Lung (tissue), 12 donors: ENCODE measurements around the gene ITGB3. TPM values are rescaled to one million over a fixed set of nuclear protein-coding genes. Genes with fewer than 3 reads are reported as not detected.

ENCODE experiments used
- ATAC-seq: fragments of 200-7000 bp; cut with Tn5 transposase; one replicate; pipeline ENCODE4 v1.9.1; 2020; ENCODE audit warnings: moderate number of reproducible peaks; ENCODE audit not compliant: insufficient read depth, low FRiP score
- DNase-seq, 3 donors: peaks; one replicate each; pipeline ENCODE4 v3.0.0-alpha.2; 2013 to 2017
- H3K27ac ChIP-seq, 2 donors: one replicate each; pipeline ENCODE4 v1.5.1; 2013; ENCODE audit warnings: mild to moderate bottlenecking in 2 of 2, moderate library complexity in 2 of 2, control low read depth in 1 of 2, inconsistent platforms in 1 of 2, low read depth in 1 of 2, low read length in 1 of 2
- H3K27me3 ChIP-seq, 3 donors: one replicate each; pipeline ENCODE4 v1.5.1; 2013; ENCODE audit warnings: low read length in 2 of 3; ENCODE audit not compliant: control insufficient read depth in 3 of 3, insufficient read depth in 3 of 3
- H3K36me3 ChIP-seq, 4 donors: one replicate each; pipeline ENCODE4 v1.5.1; 2013; ENCODE audit warnings: low read length in 4 of 4, mild to moderate bottlenecking in 1 of 4, moderate library complexity in 1 of 4; ENCODE audit not compliant: control insufficient read depth in 4 of 4, insufficient read depth in 4 of 4
- H3K4me1 ChIP-seq, 5 donors: one replicate each; pipeline ENCODE4 v1.5.1; 2013; ENCODE audit warnings: low read length in 5 of 5, mild to moderate bottlenecking in 2 of 5, moderate library complexity in 1 of 5; ENCODE audit not compliant: control insufficient read depth in 5 of 5, insufficient read depth in 5 of 5
- H3K4me3 ChIP-seq: one replicate; pipeline ENCODE4 v1.5.1; 2013; ENCODE audit warnings: mild to moderate bottlenecking, control low read depth, moderate library complexity
- H3K9ac ChIP-seq, 2 donors: one replicate each; pipeline ENCODE4 v1.5.1; 2013; ENCODE audit warnings: low read length in 2 of 2, control low read depth in 1 of 2; ENCODE audit not compliant: insufficient read depth in 1 of 2
- H3K9me3 ChIP-seq, 4 donors: one replicate each; pipeline ENCODE4 v1.5.1; 2013; ENCODE audit warnings: low read length in 3 of 4, mild to moderate bottlenecking in 1 of 4, moderate library complexity in 1 of 4; ENCODE audit not compliant: control insufficient read depth in 4 of 4, insufficient read depth in 3 of 4
- WGBS, 2 donors: extraction: QIAGEN DNeasy Blood & Tissue Kit; methylation state at CpG; one replicate each; pipeline ENCODE4 v1.1.7; 2013; 5-methylcytosine and 5-hydroxymethylcytosine counted together
- polyA plus RNA-seq, 2 donors: library from polyadenylated mRNA; stranded (reverse); fragments of 200-250 nt; gene quantifications; one replicate each; pipeline ENCODE4 v1.2.1, GENCODE V29; 2013
- total RNA-seq, 2 donors: library from RNA; depleted of rRNA in 1 of 2; stranded (reverse); fragments of >200 nt in 1 of 2; gene quantifications; one replicate each; pipeline ENCODE4 v1.2.1, GENCODE V29; 2014 to 2021
- TF ChIP-seq, protein P1 (sequence below): IDR thresholded peaks from 2 replicates; pipeline ENCODE4 v1.5.1; 2012; ENCODE audit warnings: mild to moderate bottlenecking; ENCODE audit errors: control extremely low read depth, extremely low read depth
- donor health status: control.
- donor health status: control.
- donor health status: Bipolar disorder and iron deficiency.
- donor health status: healthy.
- donor health status: DM: yes; HTN: yes; CAD: no.

Gene ITGB3
- total and polyA plus RNA-seq, 4 donors = 1.3 to 15.9 (median 7.7) TPM

DNA sequence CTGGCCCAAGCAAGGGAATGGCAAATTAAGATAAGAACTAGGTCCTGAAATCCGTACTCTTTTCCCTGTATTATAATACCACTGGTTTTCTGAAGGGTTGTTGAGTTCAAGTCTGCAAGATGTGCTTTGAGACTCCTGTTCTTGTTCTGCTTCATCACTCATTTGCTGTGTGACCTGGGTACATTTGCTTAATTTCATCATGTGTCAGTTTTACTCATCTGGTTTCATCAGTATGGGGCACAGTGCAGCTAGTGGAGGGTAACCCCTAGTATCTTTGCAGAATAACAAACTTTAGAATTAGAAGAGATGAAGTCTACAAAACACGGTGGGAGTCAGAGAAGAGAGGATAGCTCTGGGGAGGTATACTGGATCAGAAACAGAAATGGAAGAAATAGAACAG, 48.2 kb downstream of the ITGB3 start:
- Histone ChIP-seq H3K4me3 (no peak overlapping the region), H3K9me3 (peaks cover 0 to 4% (median 1%) of the 10 kb centered on the region in 4 donors), H3K36me3 (peaks cover 0 to 12% (median 9%) of the 10 kb centered on the region in 4 donors), H3K27ac (no peak overlapping the region), H3K27me3 (no peaks in the 10 kb centered on the region), H3K4me1 (peaks cover 0 to 7% (median 0%) of the 10 kb centered on the region in 5 donors), H3K9ac (no peak overlapping the region)
- DNase-seq (no peak), ATAC-seq (no peak)
- TF ChIP-seq, protein P1, sequence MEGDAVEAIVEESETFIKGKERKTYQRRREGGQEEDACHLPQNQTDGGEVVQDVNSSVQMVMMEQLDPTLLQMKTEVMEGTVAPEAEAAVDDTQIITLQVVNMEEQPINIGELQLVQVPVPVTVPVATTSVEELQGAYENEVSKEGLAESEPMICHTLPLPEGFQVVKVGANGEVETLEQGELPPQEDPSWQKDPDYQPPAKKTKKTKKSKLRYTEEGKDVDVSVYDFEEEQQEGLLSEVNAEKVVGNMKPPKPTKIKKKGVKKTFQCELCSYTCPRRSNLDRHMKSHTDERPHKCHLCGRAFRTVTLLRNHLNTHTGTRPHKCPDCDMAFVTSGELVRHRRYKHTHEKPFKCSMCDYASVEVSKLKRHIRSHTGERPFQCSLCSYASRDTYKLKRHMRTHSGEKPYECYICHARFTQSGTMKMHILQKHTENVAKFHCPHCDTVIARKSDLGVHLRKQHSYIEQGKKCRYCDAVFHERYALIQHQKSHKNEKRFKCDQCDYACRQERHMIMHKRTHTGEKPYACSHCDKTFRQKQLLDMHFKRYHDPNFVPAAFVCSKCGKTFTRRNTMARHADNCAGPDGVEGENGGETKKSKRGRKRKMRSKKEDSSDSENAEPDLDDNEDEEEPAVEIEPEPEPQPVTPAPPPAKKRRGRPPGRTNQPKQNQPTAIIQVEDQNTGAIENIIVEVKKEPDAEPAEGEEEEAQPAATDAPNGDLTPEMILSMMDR = no peak
- 86 to 95% methylated on average over 2 of the region's 2 CpGs for WGBS, 2 donors

DNA sequence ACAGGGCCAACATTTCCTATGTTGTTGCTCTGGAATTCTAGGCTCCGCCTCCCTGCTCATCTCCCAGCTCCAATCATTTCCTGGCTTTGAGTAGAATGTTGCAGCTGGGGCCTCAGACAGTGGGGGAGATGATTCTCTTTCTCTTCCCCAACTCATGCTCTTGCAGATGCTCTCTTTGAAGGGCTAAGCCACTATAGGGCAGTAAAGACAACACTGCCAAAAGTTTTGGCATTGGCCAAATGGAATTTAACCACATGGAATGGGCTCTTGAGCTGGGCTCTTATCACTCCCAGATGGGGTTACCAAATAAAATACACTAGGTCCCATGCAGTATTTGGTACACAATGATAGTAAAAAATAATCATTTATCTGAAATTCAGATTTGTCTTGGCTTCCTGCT, 50.6 kb downstream of the ITGB3 start:
- peaks cover 0 to 12% (median 9%) of the 10 kb centered on the region in 4 donors for H3K36me3 ChIP-seq
- H3K4me3 ChIP-seq = no peak overlapping the region
- H3K27ac ChIP-seq = no peak overlapping the region
- DNase-seq (no peak), ATAC-seq (no peak)
- H3K9me3 ChIP-seq = peaks cover 0 to 4% (median 1%) of the 10 kb centered on the region in 4 donors
- TF ChIP-seq, protein P1 = no peak
- H3K9ac ChIP-seq = no peak overlapping the region
- H3K27me3 ChIP-seq = no peaks in the 10 kb centered on the region
- peaks cover 0 to 9% (median 0%) of the 10 kb centered on the region in 5 donors for H3K4me1 ChIP-seq
- 92 to 100% methylated on average over 1 of the region's 1 CpG for WGBS, 2 donors

DNA sequence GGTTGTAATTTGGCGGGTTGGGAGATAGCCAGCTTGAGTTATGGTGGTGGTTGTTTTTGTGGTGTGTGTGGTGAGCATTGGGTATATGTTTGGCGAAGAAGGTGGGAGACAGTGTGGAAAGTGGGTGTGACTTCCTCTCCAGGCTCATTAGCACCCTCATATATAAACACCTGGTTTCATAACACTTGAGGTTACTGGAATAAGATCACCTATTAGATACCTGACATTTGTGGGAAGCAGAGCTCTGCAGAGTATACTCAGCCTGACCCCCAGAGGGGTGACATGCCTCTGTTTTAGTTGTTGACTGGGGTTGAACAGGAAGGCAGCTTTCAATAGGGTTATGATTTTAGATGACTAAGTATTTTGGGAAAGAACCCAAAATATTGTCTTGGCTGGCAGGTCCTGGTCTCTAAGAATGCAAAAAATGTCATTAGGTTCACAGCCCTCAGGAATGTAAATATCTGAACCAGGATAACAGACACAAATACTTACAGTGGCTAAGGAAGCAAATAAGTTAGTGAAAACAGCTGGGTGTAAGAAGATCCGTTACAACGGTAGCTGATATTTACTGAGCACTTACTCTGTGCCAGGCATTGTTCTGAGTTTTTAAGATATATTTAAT, 51.8 kb downstream of the ITGB3 start:
- DNase-seq = peak in 2 of 3 donors; percentile 20 to 31
- peak overlapping the region in 1 of 2 donors; percentile 53 for H3K27ac ChIP-seq
- H3K4me3 ChIP-seq = no peak overlapping the region
- peaks cover 0 to 12% (median 9%) of the 10 kb centered on the region in 4 donors for H3K36me3 ChIP-seq
- no peak overlapping the region for H3K9ac ChIP-seq
- peaks cover 0 to 9% (median 0%) of the 10 kb centered on the region in 5 donors for H3K4me1 ChIP-seq
- H3K27me3 ChIP-seq = no peaks in the 10 kb centered on the region
- peak; percentile 80 for ATAC-seq
- 44 to 60% methylated on average over 4 of the region's 4 CpGs for WGBS, 2 donors
- H3K9me3 ChIP-seq = peaks cover 0 to 4% (median 1%) of the 10 kb centered on the region in 4 donors
- TF ChIP-seq, protein P1 = no peak
